GM12872 (cell line): ENCODE measurements around the gene RHBDD2.

ENCODE experiments used
- TF ChIP-seq, protein P1 (sequence below): IDR thresholded peaks from 3 replicates; pipeline ENCODE4 v1.5.1; 2011; ENCODE audit warnings: low read depth, mild to moderate bottlenecking, low read length, moderate library complexity; ENCODE audit not compliant: insufficient read depth

RHBDD2 gene

DNA sequence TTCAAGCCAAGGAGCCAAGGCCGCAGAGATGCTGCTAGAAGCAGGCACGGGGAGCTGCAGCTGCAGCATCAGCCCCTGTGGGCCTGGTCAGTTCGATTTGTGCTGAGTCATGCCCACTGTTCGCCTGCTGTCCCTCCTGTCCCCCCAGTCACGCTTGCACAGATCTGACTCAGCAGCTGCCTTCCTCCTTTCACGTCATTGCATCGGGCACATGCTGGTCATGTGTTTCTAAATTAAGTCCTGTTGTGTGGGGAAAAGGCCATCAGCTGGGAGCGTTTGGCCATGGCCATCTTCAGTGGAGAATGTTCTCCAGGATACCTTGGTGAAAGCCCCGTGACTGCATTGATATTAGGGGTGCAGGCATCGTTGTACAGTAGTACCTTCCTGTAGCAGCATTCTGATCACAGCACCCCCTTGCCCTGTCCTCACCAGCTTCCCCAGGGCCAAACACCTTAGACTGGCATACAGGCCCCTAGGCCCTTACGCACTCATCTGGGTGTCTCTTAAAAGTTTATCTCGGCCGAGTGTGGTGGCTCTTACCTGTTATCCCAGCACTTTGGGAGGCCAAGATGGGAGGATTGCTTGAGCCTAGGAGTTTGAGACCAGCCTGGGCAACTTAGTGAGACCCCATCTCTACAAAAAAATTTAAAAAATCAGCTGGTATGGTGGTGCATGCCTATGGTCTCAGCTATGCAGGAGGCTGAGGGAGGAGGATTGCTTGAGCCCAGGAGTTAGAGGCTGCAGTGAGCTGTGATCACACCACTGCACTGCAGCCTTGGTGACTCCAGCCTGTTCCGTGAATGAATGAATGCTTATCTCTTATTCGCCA is 59.3 kb downstream of the RHBDD2 start:
- TF ChIP-seq, protein P1, sequence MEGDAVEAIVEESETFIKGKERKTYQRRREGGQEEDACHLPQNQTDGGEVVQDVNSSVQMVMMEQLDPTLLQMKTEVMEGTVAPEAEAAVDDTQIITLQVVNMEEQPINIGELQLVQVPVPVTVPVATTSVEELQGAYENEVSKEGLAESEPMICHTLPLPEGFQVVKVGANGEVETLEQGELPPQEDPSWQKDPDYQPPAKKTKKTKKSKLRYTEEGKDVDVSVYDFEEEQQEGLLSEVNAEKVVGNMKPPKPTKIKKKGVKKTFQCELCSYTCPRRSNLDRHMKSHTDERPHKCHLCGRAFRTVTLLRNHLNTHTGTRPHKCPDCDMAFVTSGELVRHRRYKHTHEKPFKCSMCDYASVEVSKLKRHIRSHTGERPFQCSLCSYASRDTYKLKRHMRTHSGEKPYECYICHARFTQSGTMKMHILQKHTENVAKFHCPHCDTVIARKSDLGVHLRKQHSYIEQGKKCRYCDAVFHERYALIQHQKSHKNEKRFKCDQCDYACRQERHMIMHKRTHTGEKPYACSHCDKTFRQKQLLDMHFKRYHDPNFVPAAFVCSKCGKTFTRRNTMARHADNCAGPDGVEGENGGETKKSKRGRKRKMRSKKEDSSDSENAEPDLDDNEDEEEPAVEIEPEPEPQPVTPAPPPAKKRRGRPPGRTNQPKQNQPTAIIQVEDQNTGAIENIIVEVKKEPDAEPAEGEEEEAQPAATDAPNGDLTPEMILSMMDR, result no peak
